HG03066 (cell line): ENCODE data around the gene ADM5.

Experiments
- ATAC-seq: cut with Tn5 transposase; IDR thresholded peaks from one replicate; pipeline ENCODE4 v1.9.1; 2021; ENCODE audit warnings: low read depth; ENCODE audit not compliant: unreplicated experiment

Gene ADM5

DNA sequence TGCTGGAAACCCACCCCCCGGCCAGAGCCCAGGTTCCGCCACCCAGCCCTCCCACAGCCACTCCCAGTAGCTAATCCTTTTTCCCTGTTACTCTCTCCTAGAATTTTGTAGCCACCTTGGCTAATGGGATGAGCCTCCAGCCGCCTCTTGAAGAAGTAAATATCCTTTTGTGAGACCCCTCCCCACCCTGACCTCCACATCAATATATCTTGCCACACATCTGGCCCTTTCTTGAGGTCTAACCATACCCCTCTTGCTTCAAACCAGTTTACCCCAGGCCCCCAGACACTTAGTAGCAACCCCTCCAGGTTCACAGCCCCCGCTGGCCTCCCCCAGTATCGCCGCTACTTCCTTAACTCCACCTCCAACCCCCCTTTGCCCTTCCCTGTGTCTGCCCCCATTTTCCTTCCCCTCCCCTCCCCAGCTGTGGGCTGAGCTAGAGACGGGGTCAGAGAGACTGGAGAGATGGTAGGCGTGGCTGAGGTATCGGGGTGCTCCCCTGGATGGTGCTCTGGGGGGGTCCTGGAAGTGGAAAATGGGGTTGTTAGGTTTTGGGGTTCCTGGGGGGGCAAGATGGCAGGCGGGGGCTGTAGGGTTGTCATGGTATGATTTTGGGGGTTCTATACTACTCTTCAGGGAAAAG is 9.5 kb upstream of the ADM5 start:
- ATAC-seq = no peak

DNA sequence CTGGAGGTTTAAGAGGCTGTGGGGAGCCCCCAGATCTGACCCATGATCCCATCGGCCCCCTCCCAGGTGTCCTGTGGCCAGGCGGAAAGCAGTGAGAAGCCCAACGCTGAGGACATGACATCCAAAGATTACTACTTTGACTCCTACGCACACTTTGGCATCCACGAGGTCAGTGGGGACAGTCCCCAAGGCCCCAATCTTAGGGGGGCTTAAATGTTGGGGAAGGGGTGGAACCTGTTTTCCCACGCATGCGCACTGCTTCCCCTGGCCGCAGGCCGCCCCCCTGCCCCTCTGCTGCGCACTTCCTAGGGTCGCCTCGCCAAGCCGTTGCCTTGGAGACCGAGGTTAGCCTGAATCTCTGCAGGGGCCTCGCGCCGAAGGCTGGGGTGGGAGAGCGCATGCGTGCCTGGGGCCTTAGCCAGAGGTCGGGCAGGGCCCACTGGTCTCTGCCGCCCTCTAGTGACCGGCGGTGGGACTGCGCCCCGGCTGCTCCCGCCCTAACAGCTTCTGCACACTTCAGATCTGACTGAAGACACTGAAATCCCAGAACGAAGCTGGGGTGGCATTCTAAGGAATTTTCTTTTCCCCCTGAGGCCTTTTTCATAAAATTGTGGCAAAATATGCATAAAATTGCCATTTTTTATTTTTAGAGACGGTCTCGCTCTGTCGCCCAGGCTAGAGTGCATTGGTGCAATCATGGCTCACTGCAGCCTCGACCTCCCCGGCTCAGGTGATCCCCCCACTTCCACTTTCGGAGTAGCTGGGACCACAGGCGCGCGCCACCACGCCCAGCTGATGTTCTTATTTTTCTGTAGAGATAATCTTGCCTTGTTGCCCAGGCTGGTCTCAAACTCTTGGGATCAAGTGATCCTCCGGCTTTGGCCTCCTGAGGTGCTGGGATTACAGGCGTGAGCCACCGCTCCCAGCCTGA is 8.7 kb upstream of the ADM5 start:
- ATAC-seq = no peak

DNA sequence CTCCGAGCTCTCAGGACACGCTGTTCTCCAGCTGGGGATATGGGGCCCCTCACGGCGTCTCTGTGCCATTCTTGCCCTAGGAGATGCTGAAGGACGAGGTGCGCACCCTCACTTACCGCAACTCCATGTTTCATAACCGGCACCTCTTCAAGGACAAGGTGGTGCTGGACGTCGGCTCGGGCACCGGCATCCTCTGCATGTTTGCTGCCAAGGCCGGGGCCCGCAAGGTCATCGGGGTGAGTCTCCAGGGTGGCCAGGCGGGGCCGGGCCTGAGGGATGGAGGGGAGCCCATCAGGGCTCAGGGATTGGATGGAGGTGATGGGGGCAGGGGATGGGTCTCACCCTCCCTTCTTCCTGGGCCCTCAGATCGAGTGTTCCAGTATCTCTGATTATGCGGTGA is 7.6 kb upstream of the ADM5 start:
- no peak for ATAC-seq

- no peak for ATAC-seq
These were observed 7.1 kb upstream of the ADM5 start for GRCh38 chr19:49682274-49682673.

GRCh38 chr19:49683814-49684250 is 5.6 kb upstream of the ADM5 start:
- ATAC-seq = no peak

- ATAC-seq = no peak
These were observed 5.0 kb upstream of the ADM5 start for GRCh38 chr19:49684251-49684982.

DNA sequence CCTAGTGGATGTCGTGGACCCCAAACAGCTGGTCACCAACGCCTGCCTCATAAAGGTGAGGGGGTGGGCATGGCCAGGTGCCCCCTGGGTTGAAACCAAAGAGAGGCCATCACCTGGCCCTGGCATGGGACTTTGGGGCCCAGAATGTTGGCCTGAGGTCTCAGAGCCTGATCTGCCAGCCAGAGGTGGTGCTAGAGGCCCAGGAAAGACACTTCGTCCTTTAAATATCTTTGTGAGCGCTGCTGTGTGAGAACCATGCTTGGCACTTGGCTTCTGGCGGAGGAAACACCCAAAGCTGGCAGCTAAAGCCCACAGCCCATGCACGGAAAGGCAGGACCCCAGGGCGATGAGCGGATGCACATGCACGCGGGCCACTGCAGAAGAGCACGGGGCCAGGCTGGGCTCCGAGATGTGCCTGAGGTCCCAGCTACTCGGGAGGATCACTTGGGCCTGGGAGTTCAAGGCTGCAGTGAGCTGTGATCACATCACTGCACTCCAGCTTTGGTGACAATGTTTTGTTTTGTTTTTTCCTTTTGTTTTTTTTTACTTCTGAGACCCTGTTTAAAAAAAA is 4.3 kb upstream of the ADM5 start:
- no peak for ATAC-seq

- ATAC-seq = no peak
These were observed 3.5 kb upstream of the ADM5 start for GRCh38 chr19:49685845-49686332.

DNA sequence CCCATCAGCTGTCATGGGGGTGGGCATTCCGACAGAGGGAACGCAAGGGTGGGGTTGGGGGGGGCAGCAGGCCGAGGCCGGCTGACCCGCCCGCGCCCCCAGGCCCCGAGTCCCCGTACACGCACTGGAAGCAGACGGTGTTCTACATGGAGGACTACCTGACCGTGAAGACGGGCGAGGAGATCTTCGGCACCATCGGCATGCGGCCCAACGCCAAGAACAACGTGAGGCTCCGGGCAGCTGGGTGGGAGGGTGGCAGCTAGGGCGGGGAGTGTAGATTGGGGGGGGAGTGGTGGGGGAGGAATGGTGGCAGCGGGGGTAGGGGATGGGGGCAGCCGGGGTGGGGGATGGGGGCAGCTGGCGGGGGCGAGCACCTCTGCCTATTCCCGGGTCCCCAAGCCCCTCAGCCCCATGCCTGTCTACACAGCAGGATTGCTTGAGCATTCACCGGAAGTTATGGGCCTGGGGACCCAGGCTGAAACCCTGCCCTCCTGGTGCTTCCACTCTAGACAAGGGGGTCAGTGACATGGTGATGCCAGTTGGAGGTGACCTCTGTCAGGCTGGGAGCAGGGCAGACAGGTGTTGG is 2.8 kb upstream of the ADM5 start:
- no peak for ATAC-seq

- no peak for ATAC-seq
These were observed 2.2 kb upstream of the ADM5 start for GRCh38 chr19:49687150-49687549.

DNA sequence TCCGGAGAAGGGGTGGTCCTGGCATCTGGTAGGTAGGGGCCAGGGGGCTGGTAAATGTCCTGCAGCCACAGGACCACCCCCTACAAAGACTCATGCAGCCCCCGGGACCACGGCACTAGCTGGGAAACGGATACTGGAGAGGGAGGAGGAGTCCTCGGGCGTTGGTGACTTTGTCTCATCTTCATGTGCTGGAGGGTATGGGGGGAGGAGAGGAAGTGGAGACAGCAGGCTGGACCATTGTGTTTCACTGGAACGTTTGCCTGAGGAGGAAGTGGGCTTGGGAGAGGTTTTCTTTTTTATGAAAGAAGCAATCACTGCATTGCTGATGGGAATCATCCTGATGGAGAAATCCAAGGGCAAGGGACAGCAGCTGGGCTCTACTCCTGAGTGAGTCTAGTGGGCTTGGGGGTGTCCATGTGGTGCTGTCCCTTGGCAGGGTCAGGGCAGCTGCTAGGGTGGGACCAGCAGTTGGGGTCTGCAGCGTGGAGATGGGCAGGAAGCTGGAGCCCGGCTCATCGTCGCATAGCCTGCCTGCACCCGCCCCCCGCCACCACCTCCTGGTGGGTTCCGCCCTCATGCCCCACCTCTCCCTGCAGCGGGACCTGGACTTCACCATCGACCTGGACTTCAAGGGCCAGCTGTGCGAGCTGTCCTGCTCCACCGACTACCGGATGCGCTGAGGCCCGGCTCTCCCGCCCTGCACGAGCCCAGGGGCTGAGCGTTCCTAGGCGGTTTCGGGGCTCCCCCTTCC is 1.7 kb upstream of the ADM5 start:
- ATAC-seq = no peak

- no peak for ATAC-seq
These were observed 762 bp upstream of the ADM5 start for GRCh38 chr19:49688531-49689132.

DNA sequence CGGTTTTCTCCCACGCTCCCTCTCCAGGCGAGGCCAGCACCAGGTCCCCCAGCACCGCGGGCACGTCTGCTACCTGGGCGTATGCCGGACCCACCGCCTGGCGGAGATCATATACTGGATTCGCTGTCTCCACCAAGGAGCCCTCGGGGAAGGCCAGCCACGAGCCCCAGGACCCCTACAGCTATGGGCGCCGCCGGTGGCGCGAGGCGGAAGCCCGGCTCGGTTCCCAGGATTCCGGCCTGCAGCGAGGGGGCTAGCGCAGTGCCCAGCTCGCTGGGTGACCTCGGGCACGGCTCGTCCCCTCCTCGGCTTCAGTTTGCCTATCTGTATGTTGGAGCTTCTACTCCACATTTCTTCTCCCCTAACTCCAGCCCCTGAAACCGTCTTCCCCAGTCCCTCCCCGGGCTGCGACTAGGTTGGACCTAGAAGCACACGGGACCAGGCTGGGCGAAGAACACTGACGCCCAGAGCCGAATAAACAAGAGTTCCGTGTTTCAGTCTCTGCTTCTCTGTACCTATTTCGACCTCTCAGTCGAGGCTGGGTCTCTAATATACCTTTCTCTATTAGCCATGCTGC is 773 bp downstream of the ADM5 start:
- no peak for ATAC-seq

DNA sequence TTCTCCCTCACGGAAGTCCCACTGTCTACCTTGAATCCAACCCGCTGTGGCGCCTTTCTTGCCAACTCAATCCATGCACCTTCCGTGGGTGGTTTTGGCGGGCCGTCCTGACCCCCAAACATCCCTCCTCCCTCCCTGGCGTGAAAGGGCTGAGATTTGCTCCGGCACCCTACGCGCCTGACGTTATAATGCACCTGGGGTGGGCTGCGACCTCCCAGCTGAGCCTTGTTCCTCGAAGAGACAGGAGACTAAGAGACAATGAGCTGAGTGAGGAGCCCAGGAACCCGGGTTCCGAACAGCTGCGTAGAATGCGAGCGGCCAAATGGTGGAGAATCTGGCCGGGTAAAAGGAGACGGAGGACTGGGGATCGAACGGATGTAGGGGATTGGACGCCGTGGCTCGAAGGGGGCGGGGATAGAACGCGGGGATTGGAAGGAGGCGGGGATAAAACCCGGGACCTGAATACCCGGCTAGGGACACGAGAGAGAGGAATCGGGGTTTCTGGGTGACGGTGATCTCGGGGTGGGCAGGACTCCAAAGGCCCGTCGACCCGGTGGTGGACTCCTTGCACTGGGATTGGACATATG is 1.4 kb downstream of the ADM5 start, which contains the start of gene CPT1C:
CPT1C (plus strand) TSS at position 461 of the 587 bp plus-strand sequence. CDS start 1,137 bp downstream, outside the sequence.
- no peak for ATAC-seq

- ATAC-seq = no peak
These were observed 2.1 kb downstream of the ADM5 start for GRCh38 chr19:49691243-49692146.

- ATAC-seq = no peak
These were observed 2.7 kb downstream of the ADM5 start for GRCh38 chr19:49692147-49692506.

DNA sequence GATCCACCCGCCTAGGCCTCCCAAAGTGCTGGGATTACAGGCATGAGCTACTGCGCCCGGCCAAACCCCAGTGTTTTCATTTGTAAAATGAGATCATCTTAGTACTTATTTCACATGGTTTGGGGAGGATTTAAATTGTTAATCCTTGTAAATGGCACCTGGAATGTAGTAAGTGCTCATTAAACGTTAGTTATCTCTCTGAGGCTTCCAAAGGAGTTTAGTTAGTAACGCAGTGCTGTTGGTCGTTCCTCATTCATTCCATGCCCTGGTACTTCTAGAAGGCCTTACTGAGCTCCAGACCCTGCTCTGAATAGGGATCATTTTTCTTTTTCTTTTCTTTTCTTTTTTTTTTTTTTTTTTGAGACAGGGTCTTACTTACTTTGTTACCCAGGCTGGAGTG is 6.7 kb downstream of the ADM5 start:
- ATAC-seq = no peak

GRCh38 chr19:49696865-49697264 is 7.5 kb downstream of the ADM5 start:
- no peak for ATAC-seq
